NB4 (cell line): ENCODE measurements around the gene NALCN.

Source experiments
- MYC ChIP-seq: IDR thresholded peaks from 2 replicates; pipeline ENCODE4 v1.6.1; 2011; ENCODE audit warnings: low read depth, low read length
- POLR2A ChIP-seq: IDR thresholded peaks from 2 replicates; pipeline ENCODE4 v1.6.1; 2011; ENCODE audit warnings: mild to moderate bottlenecking; ENCODE audit not compliant: insufficient read length; ENCODE audit errors: extremely low read depth
- TF ChIP-seq, protein P1 (sequence below): IDR thresholded peaks from one replicate; pipeline ENCODE4 v1.5.1; 2012; ENCODE audit warnings: low read depth, low read length

DNA sequence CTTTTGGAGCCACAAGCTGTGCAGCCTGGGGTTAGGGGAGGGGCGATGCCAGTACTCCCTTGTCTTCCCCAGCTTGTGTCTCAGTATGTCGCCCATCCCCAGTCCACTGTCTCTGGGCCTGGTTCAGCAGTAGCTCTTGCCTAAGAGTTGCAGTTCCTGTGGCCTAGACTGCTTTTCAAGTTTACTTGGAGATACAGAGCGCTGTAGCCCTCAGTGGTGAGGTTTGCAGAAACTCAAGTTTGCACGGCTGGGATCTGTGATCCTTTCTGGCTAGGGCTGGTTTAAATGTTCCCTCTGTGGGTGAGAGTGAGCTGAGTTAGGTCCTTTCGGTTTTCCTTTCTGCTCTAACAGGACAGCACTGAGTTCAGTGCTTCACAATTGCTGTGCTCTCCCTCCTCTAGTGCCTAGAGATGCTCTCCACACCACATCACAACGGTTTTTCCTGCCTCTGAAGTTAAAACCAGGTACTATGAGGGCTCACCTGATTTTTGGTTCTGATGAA lies 381.1 kb downstream of the NALCN start:
- TF ChIP-seq, protein P1, sequence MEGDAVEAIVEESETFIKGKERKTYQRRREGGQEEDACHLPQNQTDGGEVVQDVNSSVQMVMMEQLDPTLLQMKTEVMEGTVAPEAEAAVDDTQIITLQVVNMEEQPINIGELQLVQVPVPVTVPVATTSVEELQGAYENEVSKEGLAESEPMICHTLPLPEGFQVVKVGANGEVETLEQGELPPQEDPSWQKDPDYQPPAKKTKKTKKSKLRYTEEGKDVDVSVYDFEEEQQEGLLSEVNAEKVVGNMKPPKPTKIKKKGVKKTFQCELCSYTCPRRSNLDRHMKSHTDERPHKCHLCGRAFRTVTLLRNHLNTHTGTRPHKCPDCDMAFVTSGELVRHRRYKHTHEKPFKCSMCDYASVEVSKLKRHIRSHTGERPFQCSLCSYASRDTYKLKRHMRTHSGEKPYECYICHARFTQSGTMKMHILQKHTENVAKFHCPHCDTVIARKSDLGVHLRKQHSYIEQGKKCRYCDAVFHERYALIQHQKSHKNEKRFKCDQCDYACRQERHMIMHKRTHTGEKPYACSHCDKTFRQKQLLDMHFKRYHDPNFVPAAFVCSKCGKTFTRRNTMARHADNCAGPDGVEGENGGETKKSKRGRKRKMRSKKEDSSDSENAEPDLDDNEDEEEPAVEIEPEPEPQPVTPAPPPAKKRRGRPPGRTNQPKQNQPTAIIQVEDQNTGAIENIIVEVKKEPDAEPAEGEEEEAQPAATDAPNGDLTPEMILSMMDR = no peak
- no peak for TF ChIP-seq MYC
- TF ChIP-seq POLR2A = no peak
